Amniotic stem cell (primary cell): Measurements from ENCODE around the gene A2M.

Source experiments
- DNase-seq: peaks from one replicate; lab custom pipeline; 2025; lab: John Stamatoyannopoulos, UW

A2M gene

DNA sequence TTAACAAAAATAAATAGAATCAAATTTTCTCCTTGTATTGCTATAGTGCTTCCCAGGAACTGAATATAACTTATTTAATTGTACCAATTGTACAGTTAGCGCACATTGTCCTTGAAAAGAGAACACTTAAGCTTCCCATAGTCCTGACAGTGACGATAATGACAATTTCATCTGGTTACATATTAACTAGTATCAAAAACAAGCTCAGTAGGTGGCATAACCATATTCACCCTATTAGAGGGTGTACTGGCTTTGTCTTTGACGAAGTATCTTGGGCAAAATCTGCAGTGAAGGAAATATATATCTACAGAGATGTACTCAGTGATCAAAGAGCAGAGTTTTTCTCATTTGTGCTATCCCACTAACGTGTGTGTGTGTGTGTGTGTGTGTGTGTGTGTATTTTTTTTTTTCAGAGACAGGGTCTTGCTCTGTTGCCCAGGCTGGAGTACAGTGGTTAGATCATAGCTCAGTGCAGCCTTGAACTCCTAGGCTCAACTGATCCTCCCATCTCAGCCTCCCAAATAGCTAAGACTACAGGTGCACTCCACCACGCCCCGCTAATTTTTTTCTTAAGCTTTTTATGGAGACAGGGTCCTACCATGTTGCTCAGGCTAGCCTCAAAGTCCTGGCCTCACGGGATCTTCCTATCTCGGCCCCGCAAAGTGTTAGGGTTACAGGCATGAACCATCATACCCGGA, 4.9 kb upstream of the A2M start:
- no peak for DNase-seq

DNA sequence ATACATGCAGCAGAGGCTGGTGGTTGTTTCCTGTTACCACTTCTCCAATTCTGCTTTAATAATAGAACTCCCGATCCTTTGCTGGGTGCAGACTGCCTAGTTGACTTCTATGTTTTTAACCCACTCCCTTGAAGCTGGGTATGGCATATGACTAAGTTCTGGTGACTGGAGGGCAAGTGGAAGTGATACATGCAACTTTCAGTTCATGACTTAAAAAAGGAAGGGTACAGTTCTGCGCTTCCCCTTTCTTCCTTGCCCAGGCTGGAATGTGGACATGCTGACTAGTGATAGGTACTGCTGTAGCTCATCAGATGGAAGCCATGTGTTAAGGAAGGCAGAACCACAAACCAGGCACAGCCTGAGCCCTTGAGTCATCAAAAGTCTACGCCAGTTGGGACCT, 2.4 kb upstream of the A2M start:
- no peak for DNase-seq

DNA sequence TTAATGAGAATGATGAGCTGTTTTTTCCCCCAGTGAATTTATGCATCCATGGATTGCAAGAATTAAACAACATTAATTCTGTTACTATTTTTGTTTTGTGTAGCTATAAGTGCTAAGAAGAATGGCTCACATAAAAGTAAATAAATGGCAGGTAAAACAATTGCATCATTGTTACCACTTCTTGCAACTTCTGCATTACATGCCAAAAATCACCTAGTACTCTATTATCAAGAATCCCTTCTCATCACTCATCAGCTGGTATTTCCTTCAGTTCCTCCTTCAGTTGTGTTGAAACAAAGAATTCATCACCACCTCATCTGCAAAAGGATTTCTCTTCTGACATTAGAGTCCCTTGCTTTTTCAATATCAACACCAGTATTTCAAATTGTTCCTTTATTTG, 773 bp downstream of the A2M start:
- no peak for DNase-seq

DNA sequence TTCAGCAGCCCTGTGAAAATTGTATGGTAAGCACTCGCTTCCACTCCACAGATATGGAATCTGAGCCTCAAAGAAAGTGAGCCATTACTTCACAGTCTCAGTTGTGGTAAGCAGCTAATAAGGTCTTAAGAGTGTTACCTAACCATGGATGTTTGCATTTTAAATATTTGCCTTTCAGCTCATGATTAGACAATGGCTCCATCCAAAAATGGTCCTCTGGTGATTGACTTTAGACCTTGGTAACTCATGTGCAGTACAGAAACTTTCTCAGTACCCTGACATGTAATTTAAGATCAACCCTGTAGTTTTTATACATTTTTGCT, 1.8 kb downstream of the A2M start:
- no peak for DNase-seq

DNA sequence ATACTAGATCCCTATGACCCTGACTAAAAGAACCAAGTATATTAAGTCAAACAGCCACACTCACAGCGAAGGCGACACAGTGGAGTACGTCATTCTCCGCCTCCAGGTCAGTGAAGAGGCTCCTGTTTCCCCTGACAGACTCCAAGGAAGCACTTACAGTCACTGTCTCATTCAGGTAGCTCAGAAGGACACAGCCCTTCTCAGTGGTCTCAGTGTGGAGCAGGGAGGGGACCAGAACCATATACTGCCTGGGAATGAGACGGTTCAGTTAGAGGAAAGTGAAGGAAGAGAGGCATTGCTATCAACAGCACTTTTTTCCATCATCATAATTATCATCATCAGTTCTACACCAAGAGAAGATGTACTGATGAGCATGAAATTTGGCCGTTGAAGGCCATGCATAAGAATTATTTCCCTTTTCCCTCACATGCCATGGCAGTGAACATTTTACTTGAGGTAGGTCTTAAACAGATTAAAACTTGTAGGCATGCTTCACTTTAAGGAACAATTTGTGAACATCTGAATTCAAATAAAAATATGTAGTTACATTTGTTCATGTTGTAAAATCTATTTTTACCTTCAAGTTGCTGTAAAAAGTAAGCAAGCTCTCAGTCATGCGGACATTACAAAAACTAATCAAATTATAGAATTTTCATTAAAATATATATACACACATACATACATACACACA, 2.3 kb downstream of the A2M start:
- no peak for DNase-seq

DNA sequence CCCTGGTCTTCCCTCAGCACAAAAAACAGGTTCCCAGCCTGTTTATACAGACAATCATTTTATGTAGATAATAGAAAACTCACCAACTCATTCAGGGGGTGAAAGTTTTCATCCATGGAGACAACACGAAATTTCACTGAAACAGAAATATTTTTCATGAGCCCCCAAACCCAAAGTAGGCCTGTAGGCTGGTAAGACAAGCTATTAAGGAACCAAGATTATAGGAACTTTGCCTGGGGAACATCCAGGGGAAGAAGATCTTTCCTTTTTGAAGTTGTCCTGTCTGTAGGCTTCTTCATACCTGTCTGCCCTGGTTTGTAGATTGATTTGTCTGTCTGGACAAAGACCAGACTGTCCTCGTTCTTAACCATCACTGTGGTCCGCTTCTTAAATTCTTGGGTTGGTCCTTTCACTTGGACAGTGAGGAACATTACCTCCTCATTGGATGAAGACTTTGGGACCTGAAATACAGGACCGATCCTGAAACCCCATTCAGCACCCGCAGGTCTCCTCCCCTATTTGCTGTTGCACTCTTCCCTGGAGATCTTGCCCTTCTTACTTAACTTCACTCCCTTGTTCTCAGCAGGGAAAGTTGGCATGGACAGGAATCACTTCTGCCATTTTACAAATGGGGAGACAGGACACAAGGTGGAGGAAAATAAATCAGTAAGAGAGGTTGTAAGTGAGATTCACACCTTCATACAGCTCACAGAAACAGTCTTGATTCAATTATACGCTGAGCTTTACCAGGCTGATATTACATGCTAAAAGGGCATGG, 3.5 kb downstream of the A2M start:
- no peak for DNase-seq

DNA sequence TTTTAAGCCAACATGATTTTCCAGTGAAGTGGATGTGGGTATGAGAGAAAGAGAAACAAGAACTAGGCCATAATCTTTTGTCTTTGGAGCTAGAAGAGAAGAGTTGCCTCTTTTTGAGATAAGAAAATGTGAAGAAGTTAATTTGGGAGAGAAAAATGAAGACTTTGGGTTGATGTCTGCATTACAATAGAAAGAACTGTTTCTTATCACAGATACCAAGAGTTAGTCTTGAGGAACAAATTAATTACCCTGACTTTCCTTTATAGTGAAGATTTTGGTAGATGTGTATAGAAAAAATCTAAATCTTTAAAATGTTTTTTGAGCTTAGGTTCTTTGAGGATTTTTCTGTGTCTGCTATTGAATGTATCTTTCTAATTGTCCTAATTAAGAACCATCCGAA, 4.2 kb downstream of the A2M start:
- DNase-seq = no peak

DNA sequence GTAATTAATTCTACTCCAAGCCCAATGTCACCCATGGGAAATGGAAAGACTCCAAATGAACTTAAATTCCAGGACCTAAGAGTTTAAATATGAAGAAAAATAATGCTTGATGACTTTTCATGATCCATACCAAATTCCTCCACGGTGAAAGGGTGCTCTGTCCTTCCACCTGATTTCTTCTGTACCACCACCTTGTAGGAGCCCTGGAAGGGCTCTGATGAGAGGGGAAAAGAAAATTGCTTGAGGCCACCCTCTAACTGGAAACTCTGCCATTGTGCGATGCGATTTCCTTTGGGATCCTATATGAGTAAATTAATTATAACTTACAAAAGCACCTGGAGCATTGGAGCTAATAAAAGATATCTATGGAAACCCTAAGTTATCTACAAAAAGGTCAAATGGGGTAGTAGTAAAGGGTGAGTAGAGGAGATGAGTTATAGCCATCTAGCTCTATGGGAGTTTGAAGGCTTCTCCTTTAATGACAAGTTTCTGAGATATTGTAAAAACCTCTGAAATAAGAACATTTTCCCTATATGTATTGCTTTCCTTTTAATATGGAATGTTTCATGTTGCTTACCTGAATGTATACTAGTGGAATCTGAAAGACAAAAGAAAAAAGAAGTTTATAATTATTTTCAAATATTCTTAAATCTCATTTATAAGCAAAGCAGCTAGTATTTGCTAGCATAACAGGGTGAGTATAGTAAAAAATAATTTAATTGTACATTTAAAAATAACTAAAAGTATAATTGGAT, 5.8 kb downstream of the A2M start:
- DNase-seq = no peak

DNA sequence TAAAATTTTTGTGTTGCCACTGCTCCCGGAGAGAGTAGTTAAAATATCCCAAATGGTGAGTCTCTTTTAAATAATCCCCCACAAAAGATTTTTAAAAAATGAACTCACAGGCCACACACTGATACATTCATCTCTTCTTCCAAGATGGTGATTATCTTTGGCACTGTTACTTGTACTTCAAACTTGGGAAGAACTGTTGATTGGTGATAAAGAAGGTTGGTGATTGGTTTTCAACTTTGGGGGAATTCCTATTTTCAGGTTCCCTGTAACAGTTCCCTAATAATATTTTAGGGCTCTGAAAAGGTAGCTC, 6.6 kb downstream of the A2M start:
- DNase-seq = no peak

DNA sequence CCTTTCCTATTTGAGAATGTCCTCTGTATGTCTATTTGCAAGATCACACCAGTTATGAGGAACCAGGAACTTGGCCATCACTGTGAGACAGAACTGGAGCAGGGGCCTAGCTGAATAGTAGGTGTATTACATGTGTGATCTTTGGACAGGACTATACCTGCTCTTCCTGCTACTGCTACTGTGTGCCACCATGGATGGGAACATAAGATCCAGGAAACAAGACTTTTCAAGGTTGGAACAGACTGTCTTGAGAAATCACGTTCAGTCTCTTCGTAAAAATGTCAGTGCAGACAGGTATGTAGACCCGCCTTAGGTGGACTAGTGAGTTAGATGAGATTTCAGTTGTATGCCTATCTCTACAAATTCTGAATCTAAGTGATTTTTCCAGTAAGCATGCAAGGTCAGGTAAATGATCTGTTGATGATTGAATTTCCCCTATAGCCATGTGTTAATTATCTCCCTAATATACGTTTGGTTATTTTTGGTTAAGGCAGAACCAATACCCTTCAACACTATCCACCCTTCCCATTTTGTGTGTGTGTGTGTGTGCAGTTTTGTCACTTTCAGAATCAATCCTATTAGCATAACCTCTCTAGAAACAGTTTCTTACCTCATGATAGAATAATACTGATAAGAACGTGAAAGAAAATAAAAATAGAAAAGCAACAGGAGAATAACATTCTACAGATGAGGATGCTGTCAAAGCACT, 7.1 kb downstream of the A2M start:
- no peak for DNase-seq

DNA sequence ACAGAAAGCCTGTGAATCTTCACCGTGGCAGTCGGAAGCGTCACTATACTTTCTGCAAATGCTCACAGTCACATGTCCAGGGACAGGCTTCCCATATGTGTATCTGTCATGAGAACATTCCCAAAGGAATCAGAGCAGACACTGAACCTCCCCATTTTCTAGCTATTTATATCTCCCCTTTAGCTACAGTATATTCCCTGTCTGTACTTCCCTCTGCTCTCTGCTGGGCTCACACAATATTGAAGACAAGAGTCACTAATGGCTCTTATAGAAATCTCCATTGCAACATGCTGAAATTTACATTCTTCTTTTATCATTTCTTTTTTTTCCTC, 8.2 kb downstream of the A2M start:
- no peak for DNase-seq

DNA sequence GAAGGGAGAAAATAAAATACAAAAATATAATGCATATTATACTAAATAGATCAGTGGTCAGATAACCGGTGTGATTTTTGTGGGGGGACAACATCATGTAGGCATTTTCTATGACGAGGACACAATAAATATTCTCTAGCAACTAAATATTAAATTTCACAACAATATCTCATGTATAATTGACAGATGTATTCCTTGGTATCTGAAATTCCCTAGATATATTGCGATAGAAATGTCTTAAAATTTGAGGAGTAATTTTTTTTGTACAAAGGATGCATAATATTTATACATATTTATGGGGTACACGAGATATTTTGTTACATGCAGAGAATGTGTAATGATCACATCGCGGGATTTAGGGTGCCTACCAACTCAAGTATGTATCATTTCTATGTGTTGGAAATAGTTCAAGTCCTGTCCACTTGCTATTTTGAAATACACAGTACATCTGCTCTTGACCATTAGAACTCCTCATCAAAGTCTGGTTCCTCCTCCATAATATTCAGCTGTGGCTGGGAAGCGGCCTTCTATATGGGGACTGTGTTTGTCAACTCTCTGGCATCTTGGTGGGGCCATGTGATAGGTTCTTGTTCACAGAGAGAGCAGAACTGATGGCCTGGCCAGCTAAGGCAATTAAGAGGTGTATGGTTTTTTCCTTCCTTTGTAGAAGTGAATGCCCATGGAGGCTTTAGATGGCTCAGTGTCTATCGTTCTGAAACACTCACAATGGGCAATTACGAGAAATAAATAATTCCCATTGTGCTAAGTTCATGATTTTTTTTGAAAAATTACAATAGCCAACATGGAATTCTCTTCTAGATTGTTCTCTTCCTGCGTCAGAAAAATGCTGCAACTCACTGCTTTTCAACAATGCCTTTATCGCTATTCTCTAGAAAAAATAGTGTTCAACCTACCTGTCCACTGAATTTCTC, 8.8 kb downstream of the A2M start:
- no peak for DNase-seq

DNA sequence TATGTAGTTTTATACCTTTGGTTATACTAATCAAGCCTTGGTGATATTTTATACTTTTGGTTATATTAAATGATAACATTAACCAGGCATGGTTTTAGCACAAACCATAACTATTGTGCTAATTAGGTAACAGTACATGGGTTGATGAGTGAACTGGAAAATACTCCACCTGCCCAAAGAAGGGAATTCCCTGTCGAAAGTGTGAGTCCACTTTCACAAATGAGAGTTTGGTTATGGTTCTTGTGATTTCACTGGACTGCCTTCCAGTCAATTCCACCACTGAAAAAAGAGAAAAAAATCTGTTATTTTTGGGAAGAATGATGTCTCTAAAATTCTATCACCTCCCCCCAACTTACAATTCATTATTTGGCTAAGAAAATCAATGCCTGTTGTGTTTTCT, 9.7 kb downstream of the A2M start:
- DNase-seq = no peak

DNA sequence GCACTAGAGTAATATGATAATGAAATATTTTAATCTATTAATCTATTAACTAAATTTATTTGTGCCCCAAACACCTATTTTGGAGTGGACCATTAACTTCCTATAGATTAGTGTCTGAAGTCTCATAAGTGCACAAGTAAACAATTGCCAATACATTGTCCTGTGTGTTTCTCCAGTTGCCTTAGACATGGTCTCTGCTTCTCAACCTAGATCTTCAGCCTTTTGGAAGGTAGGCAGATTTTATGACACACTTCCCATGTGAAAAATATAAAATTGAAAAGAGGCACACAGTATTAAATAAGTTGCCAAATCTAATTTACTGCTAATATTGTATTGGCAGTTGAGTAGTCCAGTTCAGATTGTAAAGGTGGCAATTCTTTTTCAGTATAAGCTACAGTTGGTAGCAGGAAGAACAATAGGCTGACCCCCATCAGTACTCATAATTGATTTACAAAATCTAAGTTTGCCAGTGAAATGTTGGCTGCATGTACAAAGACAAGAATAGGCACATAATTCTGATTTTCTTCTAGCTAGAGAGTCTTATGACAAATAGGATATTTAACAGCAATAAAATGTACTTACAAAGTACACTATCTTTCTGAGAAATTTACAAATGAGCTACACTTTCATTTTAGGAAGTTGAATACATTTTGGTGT, 10.8 kb downstream of the A2M start:
- no peak for DNase-seq

DNA sequence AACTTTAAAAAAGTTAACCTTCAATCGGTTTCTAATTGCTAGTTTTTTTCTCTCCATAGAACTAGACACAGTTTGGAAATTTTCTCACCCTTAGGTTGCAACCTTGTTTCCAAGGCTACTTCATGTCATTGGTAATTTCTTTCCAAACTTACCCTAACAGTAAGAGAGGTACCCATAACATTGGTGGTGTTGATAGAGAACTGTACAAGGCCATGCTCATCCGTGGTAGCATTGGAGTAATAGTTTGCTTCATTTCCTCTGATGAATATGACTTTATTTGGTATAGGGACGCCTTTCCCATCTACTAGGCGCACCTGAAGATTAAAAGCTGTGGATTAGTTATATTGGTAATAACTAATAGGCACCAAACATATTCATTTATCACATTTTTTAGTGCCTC, 11.6 kb downstream of the A2M start:
- no peak for DNase-seq

DNA sequence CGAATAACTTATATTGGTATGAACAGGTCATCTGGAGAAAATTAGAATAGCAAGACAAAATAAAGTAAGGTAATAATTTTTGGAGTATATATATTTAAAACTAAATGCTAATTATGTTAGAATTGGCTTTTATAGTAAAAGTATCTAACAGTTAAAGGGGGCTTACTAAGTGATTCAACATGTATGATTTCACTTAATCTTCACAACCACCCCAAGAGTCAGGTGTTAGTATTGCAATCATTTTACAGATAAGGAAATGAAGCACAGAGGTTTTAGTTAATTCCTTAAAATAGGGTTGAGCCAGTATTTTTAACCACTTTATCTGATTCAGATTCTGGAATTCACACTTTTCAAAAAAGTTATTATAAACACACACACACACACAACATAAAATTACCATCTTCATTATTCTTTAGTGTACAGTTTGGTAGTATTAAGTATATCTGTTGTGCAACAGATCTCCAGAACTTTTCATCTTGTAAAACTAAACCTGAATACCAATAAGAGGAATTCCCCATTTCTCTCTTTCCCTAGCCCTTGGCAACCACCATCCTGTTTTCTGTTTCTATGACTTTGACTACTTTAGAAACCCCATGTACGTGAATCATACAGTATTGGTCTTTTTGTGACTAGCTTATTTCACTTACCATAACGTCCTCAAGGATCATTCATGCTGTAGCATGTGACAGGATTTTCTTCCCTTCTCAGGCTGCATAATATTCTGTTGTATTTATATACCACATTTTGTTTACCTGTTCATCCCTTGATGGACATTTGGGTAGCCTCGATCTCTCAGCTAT, 12.5 kb downstream of the A2M start:
- DNase-seq = no peak

DNA sequence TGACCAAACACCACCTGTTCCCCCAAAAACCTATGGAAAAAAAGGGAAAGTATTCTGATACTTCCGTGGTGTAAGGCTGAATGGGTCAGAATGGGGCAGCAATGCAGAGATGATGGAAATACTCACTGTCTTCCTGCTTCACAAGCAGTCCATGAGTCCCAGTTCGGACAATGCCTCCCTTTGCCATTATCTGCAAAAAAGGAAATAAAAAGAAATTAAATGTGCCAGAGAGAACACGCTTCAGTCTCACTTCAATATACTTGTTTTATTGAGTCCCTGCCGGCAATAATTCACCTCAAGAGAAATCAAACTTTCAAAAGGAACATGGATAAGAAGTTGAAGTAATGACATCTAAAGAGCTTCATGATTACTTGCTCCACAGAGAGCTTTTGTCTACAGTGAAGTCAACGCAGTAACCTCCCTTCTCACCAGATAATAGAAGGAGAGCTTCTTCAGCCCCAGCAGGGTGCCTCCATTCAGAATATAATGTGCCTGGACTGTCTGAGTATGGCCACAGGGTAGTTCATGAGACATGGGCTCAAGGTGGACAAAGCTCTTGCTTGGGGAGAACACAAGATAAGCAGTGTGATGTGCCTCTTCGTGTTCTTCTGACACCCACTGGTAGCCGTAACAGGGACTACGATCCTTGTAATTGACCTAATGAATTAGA, 14.6 kb downstream of the A2M start:
- DNase-seq = no peak

DNA sequence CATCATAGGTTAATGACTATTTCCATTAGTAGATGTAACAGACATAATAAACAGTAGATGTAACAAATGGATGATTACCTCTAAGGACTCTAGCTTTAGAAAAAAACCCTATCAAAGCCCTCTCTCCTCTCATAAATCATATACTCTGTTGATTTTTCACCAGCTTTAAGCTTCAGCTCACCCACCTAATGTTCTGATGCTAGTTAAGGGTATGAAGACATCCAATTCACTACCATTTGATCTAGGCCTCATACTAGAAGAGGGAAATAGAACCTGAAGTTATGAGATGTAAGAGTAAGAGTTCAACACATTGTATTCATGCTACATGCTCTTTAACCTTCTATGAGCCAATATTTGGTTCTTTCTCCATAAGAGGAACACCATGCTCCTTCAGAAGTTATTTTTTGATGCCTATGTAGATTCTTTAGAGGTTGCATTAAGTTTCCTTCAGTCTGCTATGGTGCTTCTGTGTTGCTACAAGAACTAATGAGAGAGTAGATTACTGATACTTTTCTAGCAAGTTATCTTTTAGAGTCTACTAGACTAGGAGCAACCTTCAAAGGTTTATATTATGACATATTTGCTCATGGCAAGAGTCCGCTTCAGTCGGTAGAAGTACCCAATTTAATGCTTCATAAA, 16.0 kb downstream of the A2M start:
- DNase-seq = no peak
